Uterus (tissue), 2 donors: ENCODE results near the gene TRMO.
"Not testable (repeated sequence)": the region's sequence is repeated elsewhere in the genome, so short reads cannot be mapped to it uniquely, and the experiment has no call there.

Source experiments
- CTCF ChIP-seq, 4 experiments: fragments of 200-600 bp in 2 of 4; fragments of 450-650 bp in 2 of 4; sonication (generic) in 2 of 4; IDR thresholded peaks; one replicate each; pipeline ENCODE4 v1.5.1; 2016 to 2019; ENCODE audit warnings: antibody characterized with exemption in 4 of 4, mild to moderate bottlenecking in 2 of 4, moderate library complexity in 1 of 4
- POLR2A ChIP-seq, 2 donors: fragments of 450-650 bp; IDR thresholded peaks; one replicate each; pipeline ENCODE4 v1.6.1; 2016; ENCODE audit warnings: antibody characterized with exemption in 2 of 2, mild to moderate bottlenecking in 1 of 2, moderate library complexity in 1 of 2

GRCh38 chr9:97960678-97961328, 38.5 kb upstream of the TRMO start:
- not testable (repeated sequence) for TF ChIP-seq CTCF, POLR2A (IDR thresholded peaks at IDR 0.05)
